CD14-positive monocyte (primary cell): ENCODE data around the gene KCNJ11. TPM values are rescaled to one million over a fixed set of nuclear protein-coding genes. Genes with fewer than 3 reads are reported as not detected.

Source experiments
- DNase-seq, 3 donors: peaks; one replicate each; pipeline ENCODE4 v3.0.0-alpha.2; 2011 to 2022
- H2AFZ ChIP-seq: 2 replicates; pipeline ENCODE4 v1.6.0; 2012; ENCODE audit warnings: mild to moderate bottlenecking, low read depth, low read length, inconsistent platforms; ENCODE audit not compliant: insufficient read depth, poor library complexity, severe bottlenecking
- H3K27ac ChIP-seq, 2 donors: 1 replicate in 1 of 2; 2 replicates in 1 of 2; pipeline ENCODE4 v1.5.1; 2012 to 2013; ENCODE audit warnings: low read length in 2 of 2, control low read depth in 1 of 2, inconsistent platforms in 1 of 2, low read depth in 1 of 2, mild to moderate bottlenecking in 1 of 2
- H3K27me3 ChIP-seq, 2 donors: one replicate each; pipeline versions ENCODE4 v1.6.0 to v1.6.1; 2011 to 2013; ENCODE audit warnings: low read length in 2 of 2; ENCODE audit not compliant: control insufficient read depth in 2 of 2, insufficient read depth in 2 of 2
- H3K36me3 ChIP-seq, 2 donors: replicated peaks in 1 of 2; 1 replicate in 1 of 2; 2 replicates in 1 of 2; pipeline versions ENCODE4 v1.5.1 to v1.6.1; 2012 to 2013; ENCODE audit warnings: low read length in 2 of 2, control low read depth in 1 of 2, inconsistent platforms in 1 of 2, mild to moderate bottlenecking in 1 of 2; ENCODE audit not compliant: insufficient read depth in 2 of 2, control insufficient read depth in 1 of 2
- H3K4me1 ChIP-seq, 2 donors: 1 replicate in 1 of 2; 2 replicates in 1 of 2; pipeline versions ENCODE4 v1.5.1 to v1.6.1; 2012 to 2013; ENCODE audit warnings: low read length in 2 of 2, control low read depth in 1 of 2, inconsistent platforms in 1 of 2, mild to moderate bottlenecking in 1 of 2, moderate library complexity in 1 of 2; ENCODE audit not compliant: insufficient read depth in 2 of 2, control insufficient read depth in 1 of 2
- H3K4me2 ChIP-seq: replicated peaks from 2 replicates; pipeline ENCODE3; 2012; ENCODE audit warnings: low read length, moderate library complexity, mild to moderate bottlenecking; ENCODE audit not compliant: poor library complexity, severe bottlenecking; ENCODE audit errors: extremely low read depth
- H3K4me3 ChIP-seq, 3 experiments: fragments of 200-600 bp in 1 of 3; sonication (generic) in 1 of 3; replicated peaks in 1 of 3; 1 replicate in 2 of 3; 2 replicates in 1 of 3; pipeline ENCODE4 v1.5.1; 2011 to 2013; ENCODE audit warnings: low read length in 3 of 3, mild to moderate bottlenecking in 3 of 3, control low read depth in 2 of 3, low read depth in 2 of 3, inconsistent platforms in 1 of 3, moderate library complexity in 1 of 3
- H3K79me2 ChIP-seq: 2 replicates; pipeline ENCODE4 v1.6.0; 2012; ENCODE audit warnings: mild to moderate bottlenecking, control low read depth, inconsistent platforms, low read length, moderate library complexity; ENCODE audit not compliant: insufficient read depth
- H3K9ac ChIP-seq: 2 replicates; pipeline ENCODE4 v1.6.0; 2017; ENCODE audit warnings: low read length, mild to moderate bottlenecking; ENCODE audit not compliant: insufficient read depth, poor library complexity, severe bottlenecking
- H3K9me3 ChIP-seq, 2 donors: replicated peaks in 1 of 2; 1 replicate in 1 of 2; 2 replicates in 1 of 2; pipeline versions ENCODE4 v1.5.1 to v1.6.1; 2012 to 2013; ENCODE audit warnings: low read length in 2 of 2, control low read depth in 1 of 2; ENCODE audit not compliant: control insufficient read depth in 1 of 2, insufficient read depth in 1 of 2
- H4K20me1 ChIP-seq: 2 replicates; pipeline ENCODE4 v1.6.0; 2012; ENCODE audit warnings: mild to moderate bottlenecking, low read length, control low read depth, moderate library complexity; ENCODE audit not compliant: insufficient read depth
- H3K27ac Mint-ChIP-seq, 7 donors: one replicate each; pipeline ENCODE4 v1.8.0; 2020; ENCODE audit warnings: mild to moderate bottlenecking in 7 of 7, mixed read lengths in 7 of 7, moderate library complexity in 6 of 7, inconsistent platforms in 2 of 7
- H3K27me3 Mint-ChIP-seq, 3 donors: one replicate each; pipeline ENCODE4 v1.8.0; 2021 to 2022; ENCODE audit warnings: low read depth in 3 of 3, mild to moderate bottlenecking in 3 of 3, mixed read lengths in 3 of 3, moderate library complexity in 3 of 3, inconsistent platforms in 1 of 3
- H3K36me3 Mint-ChIP-seq, 2 donors: one replicate each; pipeline ENCODE4 v1.8.0; 2020; ENCODE audit warnings: mixed read lengths in 2 of 2, inconsistent platforms in 1 of 2, mild to moderate bottlenecking in 1 of 2
- H3K4me1 Mint-ChIP-seq: one replicate; pipeline ENCODE4 v1.8.0; 2020; ENCODE audit warnings: mild to moderate bottlenecking, mixed read lengths
- H3K4me3 Mint-ChIP-seq, 2 donors: one replicate each; pipeline ENCODE4 v1.8.0; 2020; ENCODE audit warnings: mild to moderate bottlenecking in 2 of 2, mixed read lengths in 2 of 2, moderate library complexity in 1 of 2
- H3K9me3 Mint-ChIP-seq, 7 donors: one replicate each; pipeline ENCODE4 v1.8.0; 2020 to 2022; ENCODE audit warnings: mixed read lengths in 7 of 7, mild to moderate bottlenecking in 6 of 7, moderate library complexity in 6 of 7, inconsistent platforms in 2 of 7
- CTCF ChIP-seq: fragments of 200-600 bp; IDR thresholded peaks from one replicate; pipeline ENCODE4 v1.8.0; 2022; ENCODE audit warnings: antibody characterized with exemption, mild to moderate bottlenecking
- WGBS: methylation state at CpG from one replicate; pipeline ENCODE4 v1.1.5; 2013; ENCODE audit warnings: missing lambda C conversion rate; ENCODE audit not compliant: insufficient coverage; 5-methylcytosine and 5-hydroxymethylcytosine counted together
- intact Hi-C, 2 donors: fragments of 100-400 bp; cut with micrococcal nuclease; formaldehyde crosslinking; loops; one replicate each; pipeline versions ENCODE4 v1.15.0 to v1.15.1; 2023
- polyA plus RNA-seq, 3 donors: library from polyadenylated mRNA; depleted of rRNA in 1 of 3; unstranded in 2 of 3; stranded (reverse) in 1 of 3; fragments of 300-500 nt in 2 of 3; fragments of >200 nt in 1 of 3; fragmentation: Illumina TruSeq in 2 of 3; gene quantifications; 1 replicate in 2 of 3; 2 replicates in 1 of 3; pipeline ENCODE4 v1.2.3, GENCODE V29; 2012 to 2021

Gene KCNJ11
- polyA plus RNA-seq, 3 donors, result 0.09 TPM; not detected in 2

- peaks cover 2% of the 10 kb centered on the region for H3K4me1 Mint-ChIP-seq
- peaks cover 65 to 70% of the 10 kb centered on the region in 2 donors for H3K9me3 ChIP-seq
- H3K9ac ChIP-seq, result no peak overlapping the region
- H4K20me1 ChIP-seq, result no peaks in the 10 kb centered on the region
- no peak overlapping the region for H3K4me3 ChIP-seq
- no peak overlapping the region for H3K27ac Mint-ChIP-seq
- H2AFZ ChIP-seq, result no peak overlapping the region
- peaks cover 11 to 62% of the 10 kb centered on the region in 2 donors for H3K36me3 ChIP-seq
- no peaks in the 10 kb centered on the region for H3K79me2 ChIP-seq
- H3K27ac ChIP-seq, result no peak overlapping the region
- DNase-seq, result no peak
- H3K4me2 ChIP-seq, result no peak overlapping the region
- TF ChIP-seq CTCF, result no peak
- intact Hi-C loops, result no loop called here
- WGBS, result no CpG with 5 or more reads among the region's 3 CpGs
- no peaks in the 10 kb centered on the region for H3K27me3 ChIP-seq
- H3K4me3 Mint-ChIP-seq, result no peak overlapping the region
- H3K9me3 Mint-ChIP-seq, result peaks cover 53 to 84% (median 60%) of the 10 kb centered on the region in 7 donors
- H3K27me3 Mint-ChIP-seq, result peaks cover 0 to 2% (median 1%) of the 10 kb centered on the region in 3 donors
- peaks cover 49 to 65% of the 10 kb centered on the region in 2 donors for H3K36me3 Mint-ChIP-seq
- no peaks in the 10 kb centered on the region for H3K4me1 ChIP-seq
Observed at GRCh38 chr11:17371614-17372013, 16.8 kb downstream of the KCNJ11 start.

- intact Hi-C loops, result no loop called here
- DNase-seq, result no peak
- H3K9ac ChIP-seq, result no peak overlapping the region
- Mint-ChIP-seq H3K4me1 (peaks cover 4% of the 10 kb centered on the region), H3K27me3 (peaks cover 0 to 2% (median 0%) of the 10 kb centered on the region in 3 donors), H3K9me3 (peaks cover 51 to 76% (median 59%) of the 10 kb centered on the region in 7 donors), H3K36me3 (peaks cover 48 to 65% of the 10 kb centered on the region in 2 donors), H3K27ac (no peak overlapping the region), H3K4me3 (no peak overlapping the region)
- H3K9me3 ChIP-seq, result peaks cover 63 to 65% of the 10 kb centered on the region in 2 donors
- H3K4me2 ChIP-seq, result no peak overlapping the region
- no peaks in the 10 kb centered on the region for H3K27me3 ChIP-seq
- no peak overlapping the region for H3K27ac ChIP-seq
- no peak overlapping the region for H2AFZ ChIP-seq
- H3K79me2 ChIP-seq, result no peaks in the 10 kb centered on the region
- 83% methylated on average over 1 of the region's 2 CpGs for WGBS
- H3K36me3 ChIP-seq, result peaks cover 11 to 62% of the 10 kb centered on the region in 2 donors
- H4K20me1 ChIP-seq, result no peaks in the 10 kb centered on the region
- no peak overlapping the region for H3K4me3 ChIP-seq
- no peaks in the 10 kb centered on the region for H3K4me1 ChIP-seq
- TF ChIP-seq CTCF, result no peak
Observed at GRCh38 chr11:17369684-17370243, 18.7 kb downstream of the KCNJ11 start.
